ENCODE measurements around the gene WNT7B. TPM values are rescaled to one million over a fixed set of nuclear protein-coding genes. Genes with fewer than 3 reads are reported as not detected.

Gene WNT7B
- total RNA-seq, 4 donors from 2014 or later = not detected

DNA sequence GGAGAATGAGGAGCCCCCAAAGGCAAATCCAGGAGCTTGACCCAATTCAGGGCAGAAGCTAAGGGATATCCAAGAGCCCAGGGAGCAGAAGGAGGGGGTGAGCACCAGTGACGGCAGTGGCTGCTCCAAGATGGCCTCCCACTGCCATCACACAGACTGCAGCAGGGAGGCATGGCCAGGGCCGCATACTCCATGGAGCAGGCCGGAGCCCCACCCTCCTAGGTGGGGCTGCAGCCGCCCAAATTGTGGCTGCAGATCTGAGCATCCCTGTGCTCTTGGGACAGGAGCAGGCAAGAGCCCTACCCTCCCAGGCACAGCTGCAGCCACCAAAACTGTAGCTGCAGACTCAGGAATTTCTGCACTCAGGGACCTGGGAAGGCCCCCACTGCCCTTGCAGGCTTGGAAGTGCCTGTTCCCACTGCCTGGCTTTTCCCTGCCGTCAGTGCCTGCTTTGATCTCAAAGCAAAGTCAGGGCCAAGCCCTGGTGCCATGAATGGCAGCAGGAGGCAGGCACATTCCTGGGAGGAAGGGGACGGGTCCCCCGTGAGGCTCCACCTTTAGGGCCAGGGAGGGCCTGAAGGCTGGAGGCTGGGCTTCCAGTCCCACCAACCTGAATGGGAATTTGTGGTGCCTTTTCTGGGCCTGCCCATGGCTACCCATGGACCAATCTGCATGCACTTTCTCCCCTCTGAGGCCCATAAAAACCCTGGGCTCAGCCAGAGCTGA, 10.3 kb upstream of the WNT7B start:
- H3K4me3 ChIP-seq = no peak overlapping the region
- no peak for DNase-seq
- no peaks in the 10 kb centered on the region for H3K4me1 ChIP-seq
- in situ Hi-C loops (cut with MboI; ENCODE audit: low pct_ligation_motif_present in 1 of 4, low pct_unique_long_range_greater_than_20kb in 1 of 4, low sequenced_read_pairs in 3 of 4) = loop anchor here (10.0 kb wide), 4 partner anchors 342 to 412 kb away; no protein-coding TSS in a partner anchor
- H3K27ac ChIP-seq = no peak overlapping the region
- intact Hi-C loops (cut with DNase I; ENCODE audit: low total_unique reads) = no loop called here
- TF ChIP-seq POLR2AphosphoS5 (IDR thresholded peaks at IDR 0.05) (no peak), EP300 (IDR thresholded peaks at IDR 0.05; ENCODE audit: low read depth) (no peak), POLR2A (IDR thresholded peaks at IDR 0.05) (no peak)
- TF ChIP-seq, protein P1, sequence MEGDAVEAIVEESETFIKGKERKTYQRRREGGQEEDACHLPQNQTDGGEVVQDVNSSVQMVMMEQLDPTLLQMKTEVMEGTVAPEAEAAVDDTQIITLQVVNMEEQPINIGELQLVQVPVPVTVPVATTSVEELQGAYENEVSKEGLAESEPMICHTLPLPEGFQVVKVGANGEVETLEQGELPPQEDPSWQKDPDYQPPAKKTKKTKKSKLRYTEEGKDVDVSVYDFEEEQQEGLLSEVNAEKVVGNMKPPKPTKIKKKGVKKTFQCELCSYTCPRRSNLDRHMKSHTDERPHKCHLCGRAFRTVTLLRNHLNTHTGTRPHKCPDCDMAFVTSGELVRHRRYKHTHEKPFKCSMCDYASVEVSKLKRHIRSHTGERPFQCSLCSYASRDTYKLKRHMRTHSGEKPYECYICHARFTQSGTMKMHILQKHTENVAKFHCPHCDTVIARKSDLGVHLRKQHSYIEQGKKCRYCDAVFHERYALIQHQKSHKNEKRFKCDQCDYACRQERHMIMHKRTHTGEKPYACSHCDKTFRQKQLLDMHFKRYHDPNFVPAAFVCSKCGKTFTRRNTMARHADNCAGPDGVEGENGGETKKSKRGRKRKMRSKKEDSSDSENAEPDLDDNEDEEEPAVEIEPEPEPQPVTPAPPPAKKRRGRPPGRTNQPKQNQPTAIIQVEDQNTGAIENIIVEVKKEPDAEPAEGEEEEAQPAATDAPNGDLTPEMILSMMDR (IDR thresholded peaks at IDR 0.05) = no peak
- WGBS, 2 donors (ENCODE audit: low coverage in 1 of 2) = 96% methylated on average over 5 of the region's 7 CpGs; no CpG with 5 or more reads in 1 of the 2 donors
- no peaks in the 10 kb centered on the region for H3K36me3 ChIP-seq
- H3K9me3 ChIP-seq = no peaks in the 10 kb centered on the region
- H3K27me3 ChIP-seq = no peaks in the 10 kb centered on the region

DNA sequence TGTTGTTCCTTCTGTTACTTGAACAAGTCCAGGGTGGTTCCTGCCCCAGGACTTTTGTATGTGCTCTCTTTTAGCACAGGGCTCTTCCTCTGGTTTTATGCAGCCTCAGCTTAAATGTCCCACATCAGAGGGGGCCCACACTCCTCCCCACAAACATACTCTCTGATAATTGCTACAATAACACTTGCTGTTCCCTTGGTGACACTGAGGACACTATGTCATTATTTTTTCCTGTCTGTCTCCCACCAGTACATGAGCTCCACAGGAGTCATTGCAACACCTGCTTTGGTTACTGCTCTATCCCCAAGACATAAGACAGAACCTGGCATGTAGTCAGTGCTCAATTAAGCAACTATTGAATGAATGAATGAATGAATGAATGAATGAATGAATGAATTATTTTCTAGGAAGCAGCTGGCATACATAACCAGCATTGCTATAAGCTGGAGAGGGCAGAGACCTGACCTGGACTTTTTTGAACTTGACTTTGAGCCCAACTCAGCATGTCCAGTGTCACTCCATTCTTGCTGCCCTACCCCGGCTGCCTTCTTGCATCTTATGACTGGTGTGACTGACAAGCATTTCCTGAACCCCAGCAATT, 7.5 kb upstream of the WNT7B start:
- Histone ChIP-seq H3K27me3 (no peaks in the 10 kb centered on the region), H3K4me3 (no peak overlapping the region), H3K36me3 (no peaks in the 10 kb centered on the region), H3K9me3 (no peaks in the 10 kb centered on the region), H3K4me1 (no peaks in the 10 kb centered on the region), H3K27ac (no peak overlapping the region)
- TF ChIP-seq POLR2AphosphoS5 (IDR thresholded peaks at IDR 0.05) = no peak
- TF ChIP-seq POLR2A (IDR thresholded peaks at IDR 0.05) = no peak
- TF ChIP-seq EP300 (IDR thresholded peaks at IDR 0.05; ENCODE audit: low read depth) = no peak
- in situ Hi-C loops (cut with MboI; ENCODE audit: low pct_ligation_motif_present in 1 of 4, low pct_unique_long_range_greater_than_20kb in 1 of 4, low sequenced_read_pairs in 3 of 4) = loop anchor here (5.0 to 10.0 kb wide), 5 partner anchors 337 to 410 kb away; no protein-coding TSS in a partner anchor
- WGBS, 2 donors (ENCODE audit: low coverage in 1 of 2) = 77% methylated on average over 1 of the region's 1 CpG; no CpG with 5 or more reads in 1 of the 2 donors
- no peak for DNase-seq
- intact Hi-C loops (cut with DNase I; ENCODE audit: low total_unique reads) = no loop called here

DNA sequence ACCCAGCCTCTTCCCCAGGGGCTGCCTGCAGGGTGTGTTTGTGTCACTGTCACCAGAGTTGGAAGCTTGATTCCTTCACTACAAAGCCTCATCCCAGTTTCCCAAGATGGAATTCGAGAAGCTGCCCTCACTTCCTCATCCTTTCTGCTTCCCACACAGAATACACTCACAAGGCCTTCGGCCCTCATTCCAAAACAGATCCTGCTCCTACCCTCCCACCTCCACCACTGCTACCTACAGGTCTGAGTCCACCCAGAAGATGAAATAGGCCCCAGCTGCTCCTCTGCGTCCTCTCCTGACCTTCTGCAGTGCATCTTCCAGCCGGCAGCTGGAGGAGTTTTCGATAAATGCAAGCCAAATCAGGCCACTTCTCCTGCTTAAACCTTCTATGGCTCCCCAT, 6.8 kb upstream of the WNT7B start:
- Histone ChIP-seq H3K4me3 (no peak overlapping the region), H3K27me3 (peaks cover 1% of the 10 kb centered on the region), H3K4me1 (peaks cover 0 to 5% (median under 1%) of the 10 kb centered on the region in 4 donors), H3K9me3 (no peaks in the 10 kb centered on the region), H3K27ac (no peak overlapping the region), H3K36me3 (no peaks in the 10 kb centered on the region)
- intact Hi-C loops (cut with DNase I; ENCODE audit: low total_unique reads) = no loop called here
- WGBS, 2 donors (ENCODE audit: low coverage in 1 of 2) = 81 to 93% methylated on average over 3 to 5 of the region's 5 CpGs
- in situ Hi-C loops (cut with MboI; ENCODE audit: low pct_ligation_motif_present in 1 of 4, low pct_unique_long_range_greater_than_20kb in 1 of 4, low sequenced_read_pairs in 3 of 4) = loop anchor here (5.0 to 10.0 kb wide), 5 partner anchors 336 to 409 kb away; no protein-coding TSS in a partner anchor
- no peak for TF ChIP-seq EP300 (IDR thresholded peaks at IDR 0.05; ENCODE audit: low read depth)
- no peak for TF ChIP-seq POLR2A (IDR thresholded peaks at IDR 0.05)
- TF ChIP-seq POLR2AphosphoS5 (IDR thresholded peaks at IDR 0.05) = no peak
- TF ChIP-seq, protein P1 (IDR thresholded peaks at IDR 0.05) = no peak
- no peak for DNase-seq

DNA sequence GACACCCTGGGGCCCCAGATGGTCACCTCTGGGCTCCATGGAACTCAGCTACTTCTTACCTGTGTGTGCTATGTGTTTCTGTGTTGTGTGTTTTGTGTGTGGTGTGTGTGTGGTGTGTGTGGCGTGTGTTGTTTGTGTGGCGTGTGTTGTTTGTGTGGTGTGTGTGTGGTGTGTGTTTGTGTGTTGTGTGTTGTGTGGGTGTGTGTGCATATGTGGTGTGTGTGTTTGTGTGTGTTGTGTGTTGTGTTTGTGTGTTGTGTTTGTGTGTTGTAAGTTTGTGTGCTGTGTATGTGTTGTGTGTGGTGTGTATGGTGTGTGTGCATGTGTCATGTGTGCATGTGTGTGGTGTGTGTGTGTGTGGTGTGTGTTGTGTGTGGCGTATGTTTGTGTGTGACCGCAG, 3.8 kb upstream of the WNT7B start:
- in situ Hi-C loops (cut with MboI; ENCODE audit: low pct_ligation_motif_present in 1 of 4, low pct_unique_long_range_greater_than_20kb in 1 of 4, low sequenced_read_pairs in 3 of 4) = loop anchor here (5.0 to 10.0 kb wide), 5 partner anchors 333 to 406 kb away; no protein-coding TSS in a partner anchor
- Histone ChIP-seq H3K36me3 (no peaks in the 10 kb centered on the region), H3K27ac (no peak overlapping the region), H3K27me3 (peaks cover 29% of the 10 kb centered on the region), H3K4me1 (peaks cover 3 to 30% (median 24%) of the 10 kb centered on the region in 4 donors), H3K4me3 (no peak overlapping the region), H3K9me3 (no peaks in the 10 kb centered on the region)
- 92% methylated on average over 4 of the region's 4 CpGs; no CpG with 5 or more reads in 1 of the 2 donors for WGBS, 2 donors (ENCODE audit: low coverage in 1 of 2)
- TF ChIP-seq POLR2AphosphoS5 (IDR thresholded peaks at IDR 0.05) (no peak), EP300 (IDR thresholded peaks at IDR 0.05; ENCODE audit: low read depth) (no peak)
- intact Hi-C loops (cut with DNase I; ENCODE audit: low total_unique reads) = no loop called here
- no peak for DNase-seq

DNA sequence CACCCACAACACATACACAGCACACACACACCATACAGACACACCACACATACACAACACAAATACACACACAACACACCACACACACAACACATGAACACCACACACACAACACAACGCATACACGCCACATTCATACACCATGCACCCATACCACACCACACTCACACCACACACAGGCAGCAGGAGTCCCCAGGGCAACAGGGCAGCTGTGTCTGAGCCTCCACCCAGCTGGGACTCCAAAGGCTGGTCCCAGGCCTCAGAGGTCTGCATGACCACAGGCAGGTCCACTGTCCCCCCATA, 3.3 kb upstream of the WNT7B start:
- no peak for DNase-seq
- H3K27ac ChIP-seq = no peak overlapping the region
- peaks cover 3 to 30% (median 24%) of the 10 kb centered on the region in 4 donors for H3K4me1 ChIP-seq
- no peaks in the 10 kb centered on the region for H3K9me3 ChIP-seq
- peaks cover 34% of the 10 kb centered on the region for H3K27me3 ChIP-seq
- TF ChIP-seq POLR2A (IDR thresholded peaks at IDR 0.05) = no peak
- intact Hi-C loops (cut with DNase I; ENCODE audit: low total_unique reads) = no loop called here
- in situ Hi-C loops (cut with MboI; ENCODE audit: low pct_ligation_motif_present in 1 of 4, low pct_unique_long_range_greater_than_20kb in 1 of 4, low sequenced_read_pairs in 3 of 4) = loop anchor here (5.0 to 10.0 kb wide), 5 partner anchors 333 to 405 kb away; no protein-coding TSS in a partner anchor
- 91 to 100% methylated on average over 1 to 2 of the region's 2 CpGs for WGBS, 2 donors (ENCODE audit: low coverage in 1 of 2)
- no peaks in the 10 kb centered on the region for H3K36me3 ChIP-seq
- no peak overlapping the region for H3K4me3 ChIP-seq

All from transverse colon (tissue), 4 donors.